Naive B cell (primary cell): ENCODE measurements around the gene SELENOS. TPM values are rescaled to one million over a fixed set of nuclear protein-coding genes. Genes with fewer than 3 reads are reported as not detected.

ENCODE experiments used
- ATAC-seq, 2 donors: fragments of 150-1000 bp; cut with Tn5 transposase; 2 replicates each; pipeline ENCODE4 v1.10.0; 2021; ENCODE audit warnings: low read depth in 2 of 2, mild to moderate bottlenecking in 2 of 2, moderate library complexity in 2 of 2
- DNase-seq: peaks from one replicate; pipeline ENCODE4 v3.0.0; 2022
- H3K27ac Mint-ChIP-seq, 6 donors: one replicate each; pipeline ENCODE4 v1.8.0; 2020 to 2022; ENCODE audit warnings: mild to moderate bottlenecking in 6 of 6, mixed read lengths in 6 of 6, moderate library complexity in 5 of 6, inconsistent platforms in 2 of 6
- H3K27me3 Mint-ChIP-seq, 3 donors: one replicate each; pipeline ENCODE4 v1.8.0; 2021 to 2022; ENCODE audit warnings: mixed read lengths in 3 of 3, mild to moderate bottlenecking in 1 of 3
- H3K36me3 Mint-ChIP-seq, 2 donors: one replicate each; pipeline ENCODE4 v1.8.0; 2020 to 2022; ENCODE audit warnings: mixed read lengths in 2 of 2, inconsistent platforms in 1 of 2, mild to moderate bottlenecking in 1 of 2
- H3K4me1 Mint-ChIP-seq, 3 donors: one replicate each; pipeline ENCODE4 v1.8.0; 2020 to 2022; ENCODE audit warnings: mixed read lengths in 3 of 3, inconsistent platforms in 1 of 3, mild to moderate bottlenecking in 1 of 3, moderate library complexity in 1 of 3
- H3K4me3 Mint-ChIP-seq, 8 donors: one replicate each; pipeline ENCODE4 v1.8.0; 2020 to 2022; ENCODE audit warnings: mild to moderate bottlenecking in 8 of 8, mixed read lengths in 8 of 8, moderate library complexity in 8 of 8, inconsistent platforms in 2 of 8
- H3K9me3 Mint-ChIP-seq, 7 donors: one replicate each; pipeline ENCODE4 v1.8.0; 2020 to 2022; ENCODE audit warnings: mixed read lengths in 7 of 7, mild to moderate bottlenecking in 5 of 7, inconsistent platforms in 2 of 7, moderate library complexity in 1 of 7
- polyA plus RNA-seq, 6 donors: library from polyadenylated mRNA; unstranded; fragments of 300-500 nt; fragmentation: Illumina TruSeq; gene quantifications; one replicate each; pipeline ENCODE4 v1.2.3, GENCODE V29; 2021; ENCODE audit warnings: low read depth in 6 of 6

The SELENOS gene
- polyA plus RNA-seq, 6 donors from 2014 or later = 25.7 to 49.7 (median 40.0) TPM

GRCh38 chr15:101318147-101318819 lies 41.0 kb upstream of the SELENOS start:
- Mint-ChIP-seq H3K27ac (no peak overlapping the region), H3K36me3 (peaks cover 0 to 4% of the 10 kb centered on the region in 2 donors), H3K4me1 (peaks cover 3 to 15% (median 11%) of the 10 kb centered on the region in 3 donors), H3K9me3 (no peaks in the 10 kb centered on the region), H3K27me3 (peaks cover 32 to 68% (median 41%) of the 10 kb centered on the region in 3 donors), H3K4me3 (peak overlapping the region in 1 of 8 donors; percentile 25)
- DNase-seq = no peak
- no peak for ATAC-seq

GRCh38 chr15:101317336-101317872 lies 40.1 kb upstream of the SELENOS start:
- DNase-seq = no peak
- Mint-ChIP-seq H3K27me3 (peaks cover 32 to 64% (median 42%) of the 10 kb centered on the region in 3 donors), H3K36me3 (peaks cover 0 to 4% of the 10 kb centered on the region in 2 donors), H3K27ac (peak overlapping the region in 1 of 6 donors; percentile 71), H3K4me3 (no peak overlapping the region), H3K4me1 (peaks cover 3 to 15% (median 11%) of the 10 kb centered on the region in 3 donors), H3K9me3 (no peaks in the 10 kb centered on the region)
- no peak for ATAC-seq

GRCh38 chr15:101316529-101316928 lies 39.2 kb upstream of the SELENOS start:
- Mint-ChIP-seq H3K9me3 (no peaks in the 10 kb centered on the region), H3K36me3 (no peaks in the 10 kb centered on the region), H3K4me1 (peaks cover 7 to 15% (median 11%) of the 10 kb centered on the region in 3 donors), H3K4me3 (no peak overlapping the region), H3K27me3 (peaks cover 27 to 63% (median 45%) of the 10 kb centered on the region in 3 donors), H3K27ac (no peak overlapping the region)
- no peak for DNase-seq
- ATAC-seq = no peak

- H3K36me3 Mint-ChIP-seq = no peaks in the 10 kb centered on the region
- peaks cover 5 to 7% (median 7%) of the 10 kb centered on the region in 3 donors for H3K4me1 Mint-ChIP-seq
- no peak overlapping the region for H3K4me3 Mint-ChIP-seq
- H3K9me3 Mint-ChIP-seq = no peaks in the 10 kb centered on the region
- H3K27ac Mint-ChIP-seq = no peak overlapping the region
- DNase-seq = no peak
- peaks cover 21 to 55% (median 38%) of the 10 kb centered on the region in 3 donors for H3K27me3 Mint-ChIP-seq
- no peak for ATAC-seq
Measured at GRCh38 chr15:101315736-101316135, 38.5 kb upstream of the SELENOS start.

- DNase-seq (no peak), ATAC-seq (no peak)
- H3K4me3 Mint-ChIP-seq = no peak overlapping the region
- H3K27me3 Mint-ChIP-seq = peaks cover 15 to 44% (median 30%) of the 10 kb centered on the region in 3 donors
- no peaks in the 10 kb centered on the region for H3K9me3 Mint-ChIP-seq
- no peaks in the 10 kb centered on the region for H3K36me3 Mint-ChIP-seq
- peaks cover 0 to 4% (median 0%) of the 10 kb centered on the region in 3 donors for H3K4me1 Mint-ChIP-seq
- no peak overlapping the region for H3K27ac Mint-ChIP-seq
Measured at GRCh38 chr15:101314336-101315125, 37.2 kb upstream of the SELENOS start.

GRCh38 chr15:101313041-101313761 lies 35.9 kb upstream of the SELENOS start:
- no peak overlapping the region for H3K4me3 Mint-ChIP-seq
- DNase-seq (no peak), ATAC-seq (no peak)
- no peaks in the 10 kb centered on the region for H3K36me3 Mint-ChIP-seq
- H3K27me3 Mint-ChIP-seq = peaks cover 8 to 30% (median 19%) of the 10 kb centered on the region in 3 donors
- no peak overlapping the region for H3K27ac Mint-ChIP-seq
- H3K9me3 Mint-ChIP-seq = no peaks in the 10 kb centered on the region
- H3K4me1 Mint-ChIP-seq = peaks cover 0 to 4% (median 0%) of the 10 kb centered on the region in 3 donors

GRCh38 chr15:101310508-101310907 lies 33.2 kb upstream of the SELENOS start:
- Mint-ChIP-seq H3K9me3 (no peaks in the 10 kb centered on the region), H3K4me1 (peaks cover 0 to 4% (median 0%) of the 10 kb centered on the region in 3 donors), H3K4me3 (no peak overlapping the region), H3K27ac (no peak overlapping the region), H3K27me3 (peaks cover 3 to 18% (median 8%) of the 10 kb centered on the region in 3 donors), H3K36me3 (no peaks in the 10 kb centered on the region)
- DNase-seq (no peak), ATAC-seq (no peak)

GRCh38 chr15:101310161-101310480 lies 32.8 kb upstream of the SELENOS start:
- ATAC-seq (no peak), DNase-seq (no peak)
- H3K27ac Mint-ChIP-seq = no peak overlapping the region
- no peaks in the 10 kb centered on the region for H3K9me3 Mint-ChIP-seq
- peaks cover 0 to 4% (median 0%) of the 10 kb centered on the region in 3 donors for H3K4me1 Mint-ChIP-seq
- no peak overlapping the region for H3K4me3 Mint-ChIP-seq
- peaks cover 3 to 18% (median 8%) of the 10 kb centered on the region in 3 donors for H3K27me3 Mint-ChIP-seq
- H3K36me3 Mint-ChIP-seq = no peaks in the 10 kb centered on the region

- Mint-ChIP-seq H3K27me3 (peaks cover 3 to 18% (median 8%) of the 10 kb centered on the region in 3 donors), H3K4me1 (peaks cover 0 to 4% (median 0%) of the 10 kb centered on the region in 3 donors), H3K9me3 (no peaks in the 10 kb centered on the region), H3K36me3 (no peaks in the 10 kb centered on the region), H3K4me3 (no peak overlapping the region), H3K27ac (no peak overlapping the region)
- no peak for DNase-seq
- no peak for ATAC-seq
Measured at GRCh38 chr15:101309436-101310160, 32.3 kb upstream of the SELENOS start.

- Mint-ChIP-seq H3K27me3 (peaks cover 1 to 18% (median 8%) of the 10 kb centered on the region in 3 donors), H3K9me3 (no peaks in the 10 kb centered on the region), H3K4me3 (no peak overlapping the region), H3K4me1 (peaks cover 0 to 4% (median 0%) of the 10 kb centered on the region in 3 donors), H3K27ac (peak overlapping the region in 1 of 6 donors; percentile 62), H3K36me3 (no peaks in the 10 kb centered on the region)
- DNase-seq (no peak), ATAC-seq (no peak)
Measured at GRCh38 chr15:101308604-101309435, 31.5 kb upstream of the SELENOS start.

GRCh38 chr15:101307897-101308603 lies 30.8 kb upstream of the SELENOS start:
- Mint-ChIP-seq H3K4me3 (no peak overlapping the region), H3K9me3 (no peaks in the 10 kb centered on the region), H3K4me1 (peaks cover 0 to 4% (median 0%) of the 10 kb centered on the region in 3 donors), H3K27ac (no peak overlapping the region), H3K36me3 (no peaks in the 10 kb centered on the region), H3K27me3 (peaks cover 0 to 18% (median 8%) of the 10 kb centered on the region in 3 donors)
- DNase-seq (no peak), ATAC-seq (no peak)
